NOMO-1 (cell line): ENCODE measurements around the gene EYA4.

Source experiments
- DNase-seq, 2 experiments: peaks; one replicate each; lab custom pipeline; 2025; ENCODE audit not compliant: unreplicated experiment in 2 of 2; lab: John Stamatoyannopoulos, UW

The EYA4 gene

GRCh38 chr6:133340557-133340956 lies 99.4 kb downstream of the EYA4 start:
- no peak for DNase-seq

- no peak for DNase-seq
Measured at GRCh38 chr6:133341607-133342158, 100.5 kb downstream of the EYA4 start.

- no peak for DNase-seq
Measured at GRCh38 chr6:133343220-133343619, 102.1 kb downstream of the EYA4 start.

GRCh38 chr6:133348846-133349245 lies 107.7 kb downstream of the EYA4 start:
- DNase-seq, result no peak

- no peak for DNase-seq
Measured at GRCh38 chr6:133350928-133351327, 109.8 kb downstream of the EYA4 start.

GRCh38 chr6:133352046-133352445 lies 110.9 kb downstream of the EYA4 start:
- DNase-seq, result no peak

GRCh38 chr6:133353061-133353460 lies 111.9 kb downstream of the EYA4 start:
- DNase-seq, result no peak

GRCh38 chr6:133355922-133356321 lies 114.8 kb downstream of the EYA4 start:
- no peak for DNase-seq

- no peak for DNase-seq
Measured at GRCh38 chr6:133358574-133359150, 117.5 kb downstream of the EYA4 start.

- DNase-seq, result no peak
Measured at GRCh38 chr6:133359256-133359655, 118.1 kb downstream of the EYA4 start.

- no peak for DNase-seq
Measured at GRCh38 chr6:133359760-133360159, 118.6 kb downstream of the EYA4 start.

- DNase-seq, result no peak
Measured at GRCh38 chr6:133360194-133360593, 119.0 kb downstream of the EYA4 start.

GRCh38 chr6:133362813-133363212 lies 121.7 kb downstream of the EYA4 start:
- DNase-seq, result no peak

- DNase-seq, result no peak
Measured at GRCh38 chr6:133368664-133369063, 127.5 kb downstream of the EYA4 start.

- no peak for DNase-seq
Measured at GRCh38 chr6:133369773-133370272, 128.7 kb downstream of the EYA4 start.

GRCh38 chr6:133376743-133377142 lies 135.6 kb downstream of the EYA4 start:
- no peak for DNase-seq

GRCh38 chr6:133377219-133377618 lies 136.1 kb downstream of the EYA4 start:
- DNase-seq, result no peak

GRCh38 chr6:133380047-133380446 lies 138.9 kb downstream of the EYA4 start:
- no peak for DNase-seq

- no peak for DNase-seq
Measured at GRCh38 chr6:133380723-133381122, 139.6 kb downstream of the EYA4 start.

GRCh38 chr6:133388731-133389130 lies 147.6 kb downstream of the EYA4 start:
- DNase-seq, result no peak

GRCh38 chr6:133390168-133390567 lies 149.0 kb downstream of the EYA4 start:
- DNase-seq, result no peak

GRCh38 chr6:133392015-133392414 lies 150.9 kb downstream of the EYA4 start:
- no peak for DNase-seq

GRCh38 chr6:133392641-133393040 lies 151.5 kb downstream of the EYA4 start:
- no peak for DNase-seq
